ENCODE measurements around the gene MKNK1.

The MKNK1 gene

DNA sequence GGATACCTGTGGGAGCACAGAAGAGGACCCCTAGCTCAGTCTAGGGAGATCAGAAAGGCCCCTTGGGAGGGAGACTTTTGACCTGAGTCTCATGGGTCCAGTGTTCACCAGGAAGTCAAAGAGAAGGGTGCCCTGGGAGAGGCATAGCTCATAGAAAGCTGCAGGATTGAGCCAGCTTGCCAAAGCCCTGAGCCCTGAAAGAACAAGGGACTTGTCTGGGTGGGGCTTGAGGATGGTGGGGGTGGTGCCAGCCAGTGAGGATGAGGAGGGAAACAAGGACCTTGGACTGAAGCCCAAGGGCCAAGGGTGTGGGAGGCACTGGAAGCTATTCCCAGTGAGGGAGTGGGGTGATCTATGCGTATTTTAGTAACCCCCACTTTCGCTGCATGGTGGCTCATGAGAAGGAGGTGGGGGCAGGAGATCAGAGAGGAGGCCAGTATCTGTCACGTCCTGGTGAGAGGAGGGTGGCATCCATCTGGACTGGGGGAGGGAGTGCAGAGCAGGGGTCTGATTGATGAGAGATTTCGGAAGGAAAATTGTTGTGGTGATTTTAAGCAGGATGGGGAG, 86.1 kb downstream of the MKNK1 start:
- TF ChIP-seq, protein P1, sequence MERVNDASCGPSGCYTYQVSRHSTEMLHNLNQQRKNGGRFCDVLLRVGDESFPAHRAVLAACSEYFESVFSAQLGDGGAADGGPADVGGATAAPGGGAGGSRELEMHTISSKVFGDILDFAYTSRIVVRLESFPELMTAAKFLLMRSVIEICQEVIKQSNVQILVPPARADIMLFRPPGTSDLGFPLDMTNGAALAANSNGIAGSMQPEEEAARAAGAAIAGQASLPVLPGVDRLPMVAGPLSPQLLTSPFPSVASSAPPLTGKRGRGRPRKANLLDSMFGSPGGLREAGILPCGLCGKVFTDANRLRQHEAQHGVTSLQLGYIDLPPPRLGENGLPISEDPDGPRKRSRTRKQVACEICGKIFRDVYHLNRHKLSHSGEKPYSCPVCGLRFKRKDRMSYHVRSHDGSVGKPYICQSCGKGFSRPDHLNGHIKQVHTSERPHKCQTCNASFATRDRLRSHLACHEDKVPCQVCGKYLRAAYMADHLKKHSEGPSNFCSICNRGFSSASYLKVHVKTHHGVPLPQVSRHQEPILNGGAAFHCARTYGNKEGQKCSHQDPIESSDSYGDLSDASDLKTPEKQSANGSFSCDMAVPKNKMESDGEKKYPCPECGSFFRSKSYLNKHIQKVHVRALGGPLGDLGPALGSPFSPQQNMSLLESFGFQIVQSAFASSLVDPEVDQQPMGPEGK (CRISPR knock-in tag; IDR thresholded peaks at IDR 0.05; ENCODE audit: borderline replicate concordance) = no peak
- no peak for TF ChIP-seq ESRRG (CRISPR knock-in tag; IDR thresholded peaks at IDR 0.05)
- TF ChIP-seq, protein P2, sequence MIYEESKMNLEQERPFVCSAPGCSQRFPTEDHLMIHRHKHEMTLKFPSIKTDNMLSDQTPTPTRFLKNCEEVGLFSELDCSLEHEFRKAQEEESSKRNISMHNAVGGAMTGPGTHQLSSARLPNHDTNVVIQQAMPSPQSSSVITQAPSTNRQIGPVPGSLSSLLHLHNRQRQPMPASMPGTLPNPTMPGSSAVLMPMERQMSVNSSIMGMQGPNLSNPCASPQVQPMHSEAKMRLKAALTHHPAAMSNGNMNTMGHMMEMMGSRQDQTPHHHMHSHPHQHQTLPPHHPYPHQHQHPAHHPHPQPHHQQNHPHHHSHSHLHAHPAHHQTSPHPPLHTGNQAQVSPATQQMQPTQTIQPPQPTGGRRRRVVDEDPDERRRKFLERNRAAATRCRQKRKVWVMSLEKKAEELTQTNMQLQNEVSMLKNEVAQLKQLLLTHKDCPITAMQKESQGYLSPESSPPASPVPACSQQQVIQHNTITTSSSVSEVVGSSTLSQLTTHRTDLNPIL (CRISPR knock-in tag; IDR thresholded peaks at IDR 0.05; ENCODE audit: low read depth) = no peak
- TF ChIP-seq, protein P3, sequence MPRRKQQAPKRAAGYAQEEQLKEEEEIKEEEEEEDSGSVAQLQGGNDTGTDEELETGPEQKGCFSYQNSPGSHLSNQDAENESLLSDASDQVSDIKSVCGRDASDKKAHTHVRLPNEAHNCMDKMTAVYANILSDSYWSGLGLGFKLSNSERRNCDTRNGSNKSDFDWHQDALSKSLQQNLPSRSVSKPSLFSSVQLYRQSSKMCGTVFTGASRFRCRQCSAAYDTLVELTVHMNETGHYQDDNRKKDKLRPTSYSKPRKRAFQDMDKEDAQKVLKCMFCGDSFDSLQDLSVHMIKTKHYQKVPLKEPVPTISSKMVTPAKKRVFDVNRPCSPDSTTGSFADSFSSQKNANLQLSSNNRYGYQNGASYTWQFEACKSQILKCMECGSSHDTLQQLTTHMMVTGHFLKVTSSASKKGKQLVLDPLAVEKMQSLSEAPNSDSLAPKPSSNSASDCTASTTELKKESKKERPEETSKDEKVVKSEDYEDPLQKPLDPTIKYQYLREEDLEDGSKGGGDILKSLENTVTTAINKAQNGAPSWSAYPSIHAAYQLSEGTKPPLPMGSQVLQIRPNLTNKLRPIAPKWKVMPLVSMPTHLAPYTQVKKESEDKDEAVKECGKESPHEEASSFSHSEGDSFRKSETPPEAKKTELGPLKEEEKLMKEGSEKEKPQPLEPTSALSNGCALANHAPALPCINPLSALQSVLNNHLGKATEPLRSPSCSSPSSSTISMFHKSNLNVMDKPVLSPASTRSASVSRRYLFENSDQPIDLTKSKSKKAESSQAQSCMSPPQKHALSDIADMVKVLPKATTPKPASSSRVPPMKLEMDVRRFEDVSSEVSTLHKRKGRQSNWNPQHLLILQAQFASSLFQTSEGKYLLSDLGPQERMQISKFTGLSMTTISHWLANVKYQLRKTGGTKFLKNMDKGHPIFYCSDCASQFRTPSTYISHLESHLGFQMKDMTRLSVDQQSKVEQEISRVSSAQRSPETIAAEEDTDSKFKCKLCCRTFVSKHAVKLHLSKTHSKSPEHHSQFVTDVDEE (CRISPR knock-in tag; IDR thresholded peaks at IDR 0.05) = no peak
- TF ChIP-seq OSR1 (CRISPR knock-in tag; IDR thresholded peaks at IDR 0.05) = no peak
- TF ChIP-seq SNAI2 (CRISPR knock-in tag; IDR thresholded peaks at IDR 0.05) = no peak
- no peak for TF ChIP-seq GLIS3 (CRISPR knock-in tag; IDR thresholded peaks at IDR 0.05)
- no peak for TF ChIP-seq ARNTL (CRISPR knock-in tag; IDR thresholded peaks at IDR 0.05; ENCODE audit: borderline replicate concordance, low read depth)
- TF ChIP-seq ZFP30 (CRISPR knock-in tag; IDR thresholded peaks at IDR 0.05) = no peak
- TF ChIP-seq ZC3H10 (CRISPR knock-in tag; IDR thresholded peaks at IDR 0.05) = no peak
- no peak for TF ChIP-seq ZFP3 (CRISPR knock-in tag; IDR thresholded peaks at IDR 0.05)
- no peak for ATAC-seq

DNA sequence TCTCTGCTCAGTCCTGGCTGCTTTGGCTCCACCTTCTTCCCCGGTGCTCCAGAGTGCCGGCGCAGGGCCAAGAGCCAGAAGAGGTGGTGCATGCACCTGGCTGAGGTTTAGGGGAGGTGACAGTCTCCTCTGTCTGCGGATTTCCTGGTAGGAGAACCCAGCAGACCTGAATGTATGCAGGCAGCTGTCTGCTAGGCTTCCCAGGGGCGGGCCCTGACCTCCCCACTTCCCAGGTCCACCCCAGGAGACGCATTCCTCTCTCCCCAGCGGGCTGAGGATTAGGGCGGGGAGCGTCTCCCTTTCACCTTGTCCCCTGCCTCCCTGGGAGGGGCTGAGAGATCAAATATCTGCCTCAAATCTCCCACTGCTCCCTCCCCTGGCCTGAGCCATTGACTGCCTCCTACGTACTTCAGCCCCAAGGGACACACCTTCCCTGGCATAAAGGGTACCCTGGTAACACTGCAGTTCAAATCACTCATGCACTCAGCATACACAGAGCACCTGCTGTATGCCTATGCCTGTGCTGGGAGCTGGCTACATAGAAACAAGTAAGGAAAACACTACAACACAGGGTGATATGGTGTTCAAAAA, 87.0 kb downstream of the MKNK1 start:
- TF ChIP-seq, protein P3 (CRISPR knock-in tag; IDR thresholded peaks at IDR 0.05) = no peak
- TF ChIP-seq BACH2 (CRISPR knock-in tag; IDR thresholded peaks at IDR 0.05; ENCODE audit: borderline replicate concordance) = no peak
- no peak for TF ChIP-seq ZC3H10 (CRISPR knock-in tag; IDR thresholded peaks at IDR 0.05)
- no peak for TF ChIP-seq ZFP30 (CRISPR knock-in tag; IDR thresholded peaks at IDR 0.05)
- TF ChIP-seq OSR1 (CRISPR knock-in tag; IDR thresholded peaks at IDR 0.05) = no peak
- TF ChIP-seq SNAI2 (CRISPR knock-in tag; IDR thresholded peaks at IDR 0.05) = no peak
- no peak for TF ChIP-seq CSDC2 (CRISPR knock-in tag; IDR thresholded peaks at IDR 0.05)
- TF ChIP-seq, protein P4, sequence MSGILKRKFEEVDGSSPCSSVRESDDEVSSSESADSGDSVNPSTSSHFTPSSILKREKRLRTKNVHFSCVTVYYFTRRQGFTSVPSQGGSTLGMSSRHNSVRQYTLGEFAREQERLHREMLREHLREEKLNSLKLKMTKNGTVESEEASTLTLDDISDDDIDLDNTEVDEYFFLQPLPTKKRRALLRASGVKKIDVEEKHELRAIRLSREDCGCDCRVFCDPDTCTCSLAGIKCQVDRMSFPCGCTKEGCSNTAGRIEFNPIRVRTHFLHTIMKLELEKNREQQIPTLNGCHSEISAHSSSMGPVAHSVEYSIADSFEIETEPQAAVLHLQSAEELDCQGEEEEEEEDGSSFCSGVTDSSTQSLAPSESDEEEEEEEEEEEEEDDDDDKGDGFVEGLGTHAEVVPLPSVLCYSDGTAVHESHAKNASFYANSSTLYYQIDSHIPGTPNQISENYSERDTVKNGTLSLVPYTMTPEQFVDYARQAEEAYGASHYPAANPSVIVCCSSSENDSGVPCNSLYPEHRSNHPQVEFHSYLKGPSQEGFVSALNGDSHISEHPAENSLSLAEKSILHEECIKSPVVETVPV (CRISPR knock-in tag; IDR thresholded peaks at IDR 0.05) = no peak
- no peak for TF ChIP-seq ZNF70 (CRISPR knock-in tag; IDR thresholded peaks at IDR 0.05)
- TF ChIP-seq, protein P5, sequence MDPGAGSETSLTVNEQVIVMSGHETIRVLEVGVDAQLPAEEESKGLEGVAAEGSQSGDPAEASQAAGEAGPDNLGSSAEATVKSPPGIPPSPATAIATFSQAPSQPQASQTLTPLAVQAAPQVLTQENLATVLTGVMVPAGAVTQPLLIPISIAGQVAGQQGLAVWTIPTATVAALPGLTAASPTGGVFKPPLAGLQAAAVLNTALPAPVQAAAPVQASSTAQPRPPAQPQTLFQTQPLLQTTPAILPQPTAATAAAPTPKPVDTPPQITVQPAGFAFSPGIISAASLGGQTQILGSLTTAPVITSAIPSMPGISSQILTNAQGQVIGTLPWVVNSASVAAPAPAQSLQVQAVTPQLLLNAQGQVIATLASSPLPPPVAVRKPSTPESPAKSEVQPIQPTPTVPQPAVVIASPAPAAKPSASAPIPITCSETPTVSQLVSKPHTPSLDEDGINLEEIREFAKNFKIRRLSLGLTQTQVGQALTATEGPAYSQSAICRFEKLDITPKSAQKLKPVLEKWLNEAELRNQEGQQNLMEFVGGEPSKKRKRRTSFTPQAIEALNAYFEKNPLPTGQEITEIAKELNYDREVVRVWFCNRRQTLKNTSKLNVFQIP (CRISPR knock-in tag; IDR thresholded peaks at IDR 0.05; ENCODE audit: borderline replicate concordance, low read depth) = no peak
- TF ChIP-seq RARB (CRISPR knock-in tag; IDR thresholded peaks at IDR 0.05) = no peak
- no peak for TF ChIP-seq TCF4 (CRISPR knock-in tag; IDR thresholded peaks at IDR 0.05; ENCODE audit: borderline replicate concordance)
- TF ChIP-seq PPARA (CRISPR knock-in tag; IDR thresholded peaks at IDR 0.05; ENCODE audit: borderline replicate concordance) = no peak
- TF ChIP-seq GLIS3 (CRISPR knock-in tag; IDR thresholded peaks at IDR 0.05) = no peak
- TF ChIP-seq ISL1 (CRISPR knock-in tag; IDR thresholded peaks at IDR 0.05) = no peak
- TF ChIP-seq ARNTL (CRISPR knock-in tag; IDR thresholded peaks at IDR 0.05; ENCODE audit: borderline replicate concordance, low read depth) = no peak
- TF ChIP-seq ESRRG (CRISPR knock-in tag; IDR thresholded peaks at IDR 0.05) = no peak
- TF ChIP-seq TOX (CRISPR knock-in tag; IDR thresholded peaks at IDR 0.05; ENCODE audit: borderline replicate concordance) = no peak
- TF ChIP-seq, protein P1 (CRISPR knock-in tag; IDR thresholded peaks at IDR 0.05; ENCODE audit: borderline replicate concordance) = no peak
- no peak for ATAC-seq
